ENCODE data around the gene BICRA. TPM values are rescaled to one million over a fixed set of nuclear protein-coding genes. Genes with fewer than 3 reads are reported as not detected.
A peak's percentile ranks its signal among the peaks of the same experiment; 100 is the strongest.

BICRA gene
- total RNA-seq, 1 experiment from 2014 or later = 14.4 TPM

DNA sequence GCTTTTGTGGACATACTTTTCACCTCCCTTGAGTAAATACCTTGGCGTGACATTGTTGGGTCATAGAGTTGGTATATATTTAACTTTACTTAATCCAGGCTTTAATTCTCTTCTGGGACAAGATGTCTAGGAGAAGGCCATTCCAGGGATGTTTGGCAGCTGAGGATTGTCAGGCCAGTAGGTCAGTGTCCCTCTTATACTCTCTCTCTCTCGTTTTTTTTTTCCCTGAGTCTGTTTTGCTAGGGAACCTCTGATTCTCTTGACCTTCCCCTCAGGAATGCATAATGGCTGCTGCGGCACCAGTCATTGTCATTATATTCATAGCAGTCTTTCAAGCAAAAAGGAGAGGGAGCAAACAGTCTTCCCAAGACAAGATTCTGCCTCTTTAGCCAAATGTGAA, 48.8 kb downstream of the BICRA start:
- Histone ChIP-seq H3K27ac (no peak overlapping the region), H3K4me1 (replicated peaks; ENCODE audit: insufficient read depth) (peaks cover 31% of the 10 kb centered on the region), H3K36me3 (ENCODE audit: low read depth) (no peaks in the 10 kb centered on the region), H3K79me2 (ENCODE audit: low read depth) (peaks cover 57% of the 10 kb centered on the region), H3K4me3 (no peak overlapping the region), H3K27me3 (ENCODE audit: insufficient read depth, low read depth) (no peaks in the 10 kb centered on the region), H4K20me1 (ENCODE audit: insufficient read depth) (peaks cover 3% of the 10 kb centered on the region; the same call in 1 of the 2 replicates), H3K9me2 (ENCODE audit: insufficient read depth) (no peaks in the 10 kb centered on the region), H2AFZ (no peak overlapping the region), H3K9me3 (ENCODE audit: insufficient read depth, low read depth) (no peaks in the 10 kb centered on the region), H3F3A (ENCODE audit: insufficient read depth, low read depth) (peaks cover 34% of the 10 kb centered on the region), H3K4me2 (no peak overlapping the region)
- BruUV-seq (replicated peaks) = no TSS peak
- TF ChIP-seq, protein P1, sequence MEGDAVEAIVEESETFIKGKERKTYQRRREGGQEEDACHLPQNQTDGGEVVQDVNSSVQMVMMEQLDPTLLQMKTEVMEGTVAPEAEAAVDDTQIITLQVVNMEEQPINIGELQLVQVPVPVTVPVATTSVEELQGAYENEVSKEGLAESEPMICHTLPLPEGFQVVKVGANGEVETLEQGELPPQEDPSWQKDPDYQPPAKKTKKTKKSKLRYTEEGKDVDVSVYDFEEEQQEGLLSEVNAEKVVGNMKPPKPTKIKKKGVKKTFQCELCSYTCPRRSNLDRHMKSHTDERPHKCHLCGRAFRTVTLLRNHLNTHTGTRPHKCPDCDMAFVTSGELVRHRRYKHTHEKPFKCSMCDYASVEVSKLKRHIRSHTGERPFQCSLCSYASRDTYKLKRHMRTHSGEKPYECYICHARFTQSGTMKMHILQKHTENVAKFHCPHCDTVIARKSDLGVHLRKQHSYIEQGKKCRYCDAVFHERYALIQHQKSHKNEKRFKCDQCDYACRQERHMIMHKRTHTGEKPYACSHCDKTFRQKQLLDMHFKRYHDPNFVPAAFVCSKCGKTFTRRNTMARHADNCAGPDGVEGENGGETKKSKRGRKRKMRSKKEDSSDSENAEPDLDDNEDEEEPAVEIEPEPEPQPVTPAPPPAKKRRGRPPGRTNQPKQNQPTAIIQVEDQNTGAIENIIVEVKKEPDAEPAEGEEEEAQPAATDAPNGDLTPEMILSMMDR (conservative IDR thresholded peaks at IDR 0.05) = no peak
- POLR2A ChIA-PET (ENCODE audit: unreplicated experiment) = no interaction called here
- intact Hi-C loops (cut with micrococcal nuclease; ENCODE audit: unreplicated experiment) = no loop called here
- CTCF ChIA-PET = no interaction called here
- DNase-seq = no peak

DNA sequence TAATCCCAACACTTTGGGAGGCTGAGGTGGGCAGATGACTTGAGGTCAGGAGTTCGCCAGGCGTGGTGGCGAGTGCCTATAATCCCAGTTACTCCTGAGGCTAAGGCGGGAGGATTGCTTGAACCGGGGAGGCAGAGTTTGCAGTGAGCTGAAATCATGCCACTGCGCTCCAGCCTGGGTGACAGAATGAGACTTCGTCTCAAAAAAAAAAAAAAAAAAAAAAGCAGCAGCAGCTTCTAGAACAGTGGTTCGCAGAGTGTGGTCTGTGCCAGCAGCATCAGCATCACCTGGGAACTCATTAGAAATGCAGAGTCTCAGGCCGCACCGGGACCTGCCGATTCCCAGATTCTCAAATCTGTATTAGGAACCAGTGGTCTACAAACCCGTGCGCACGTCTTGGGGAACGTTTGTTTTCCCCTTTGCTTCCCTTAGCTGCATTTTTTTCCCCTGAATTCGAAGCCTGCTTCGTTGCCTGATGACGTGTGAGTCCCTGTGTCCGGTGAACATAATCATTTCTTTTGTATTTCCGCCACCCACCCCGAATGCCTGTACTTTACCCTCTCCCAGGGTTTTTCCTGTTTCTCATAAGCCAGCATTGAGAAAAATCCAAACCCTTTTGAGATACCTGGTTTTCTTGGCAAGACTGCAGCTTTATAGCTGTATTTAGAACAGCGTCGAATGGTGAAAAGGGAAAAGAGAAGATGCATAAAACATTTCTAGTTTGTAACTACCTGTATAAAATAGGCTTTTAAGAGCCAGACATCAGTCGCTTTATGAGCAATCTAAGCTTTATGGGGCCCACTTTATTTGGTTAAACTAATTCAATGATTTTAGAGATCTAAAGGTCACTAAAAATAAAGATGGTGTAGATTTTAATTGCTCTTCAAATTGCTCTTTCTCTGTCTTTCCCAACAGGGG, 49.8 kb downstream of the BICRA start:
- POLR2A ChIA-PET (ENCODE audit: unreplicated experiment) = no interaction called here
- intact Hi-C loops (cut with micrococcal nuclease; ENCODE audit: unreplicated experiment) = no loop called here

DNA sequence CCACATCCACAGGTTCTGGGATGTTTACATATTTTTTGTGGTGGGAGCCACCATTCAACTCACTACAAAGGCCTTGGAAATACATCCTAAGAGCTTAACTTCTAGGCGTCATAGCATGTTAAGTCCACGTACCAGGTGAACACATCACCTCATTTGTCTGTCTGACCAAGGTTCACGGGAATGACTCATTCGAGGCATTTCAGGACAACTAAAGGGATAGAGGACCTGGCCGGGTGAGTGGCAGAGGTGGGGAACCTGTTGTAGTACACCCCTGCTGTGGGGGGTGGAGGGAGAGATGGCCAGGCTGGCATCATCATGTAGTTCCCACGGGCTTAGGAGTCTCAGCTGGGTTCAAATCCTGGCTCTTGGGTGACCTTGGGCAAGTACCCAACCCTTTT, 51.5 kb downstream of the BICRA start:
- Histone ChIP-seq H3K27ac (peak overlapping the region; percentile 99), H3K4me1 (replicated peaks; ENCODE audit: insufficient read depth) (peaks cover 57% of the 10 kb centered on the region), H2AFZ (no peak overlapping the region), H3K36me3 (ENCODE audit: low read depth) (no peaks in the 10 kb centered on the region), H3K4me3 (no peak overlapping the region), H3F3A (ENCODE audit: insufficient read depth, low read depth) (peaks cover 56% of the 10 kb centered on the region), H3K9me2 (ENCODE audit: insufficient read depth) (no peaks in the 10 kb centered on the region), H3K79me2 (ENCODE audit: low read depth) (peaks cover 44% of the 10 kb centered on the region), H3K27me3 (ENCODE audit: insufficient read depth, low read depth) (no peaks in the 10 kb centered on the region), H3K9me3 (ENCODE audit: insufficient read depth, low read depth) (no peaks in the 10 kb centered on the region), H4K20me1 (ENCODE audit: insufficient read depth) (no peaks in the 10 kb centered on the region), H3K4me2 (peak overlapping the region; percentile 84)
- peak; percentile 63 to 95 for DNase-seq
- ChIA-PET POLR2A (ENCODE audit: unreplicated experiment) (interaction anchor here (1.1 kb wide), 1 partner anchor 12 kb away, joined by 3 read pairs; no protein-coding TSS in a partner anchor), CTCF (no interaction called here)
- intact Hi-C loops (cut with micrococcal nuclease; ENCODE audit: unreplicated experiment) = no loop called here
- BruUV-seq (replicated peaks) = no TSS peak
- TF ChIP-seq, protein P1 (conservative IDR thresholded peaks at IDR 0.05) = no peak
- no peak for TF ChIP-seq EZH2 (IDR thresholded peaks at IDR 0.05; ENCODE audit: low read depth)

More for the DNA sequence above, 49.8 kb downstream of the BICRA start:
- Histone ChIP-seq H3K4me2 (no peak overlapping the region), H3K79me2 (ENCODE audit: low read depth) (peaks cover 51% of the 10 kb centered on the region), H3F3A (ENCODE audit: insufficient read depth, low read depth) (peaks cover 39% of the 10 kb centered on the region), H3K36me3 (ENCODE audit: low read depth) (no peaks in the 10 kb centered on the region), H3K9me2 (ENCODE audit: insufficient read depth) (no peaks in the 10 kb centered on the region), H3K27ac (peak overlapping the region; percentile 18; the same call in 1 of the 2 replicates), H2AFZ (no peak overlapping the region), H3K4me1 (replicated peaks; ENCODE audit: insufficient read depth) (peaks cover 40% of the 10 kb centered on the region), H3K27me3 (ENCODE audit: insufficient read depth, low read depth) (no peaks in the 10 kb centered on the region), H4K20me1 (ENCODE audit: insufficient read depth) (peaks cover 3% of the 10 kb centered on the region; the same call in 1 of the 2 replicates), H3K9me3 (ENCODE audit: insufficient read depth, low read depth) (no peaks in the 10 kb centered on the region), H3K4me3 (no peak overlapping the region)
- CTCF ChIA-PET = no interaction called here
- no TSS peak for BruUV-seq (replicated peaks)
- TF ChIP-seq, protein P1 (conservative IDR thresholded peaks at IDR 0.05) = no peak
- no peak for TF ChIP-seq EZH2 (IDR thresholded peaks at IDR 0.05; ENCODE audit: low read depth)
- no peak for DNase-seq
